ENCODE measurements around the gene STRN3.
"Not testable (repeated sequence)": the region's sequence is repeated elsewhere in the genome, so short reads cannot be mapped to it uniquely, and the experiment has no call there.

The STRN3 gene

DNA sequence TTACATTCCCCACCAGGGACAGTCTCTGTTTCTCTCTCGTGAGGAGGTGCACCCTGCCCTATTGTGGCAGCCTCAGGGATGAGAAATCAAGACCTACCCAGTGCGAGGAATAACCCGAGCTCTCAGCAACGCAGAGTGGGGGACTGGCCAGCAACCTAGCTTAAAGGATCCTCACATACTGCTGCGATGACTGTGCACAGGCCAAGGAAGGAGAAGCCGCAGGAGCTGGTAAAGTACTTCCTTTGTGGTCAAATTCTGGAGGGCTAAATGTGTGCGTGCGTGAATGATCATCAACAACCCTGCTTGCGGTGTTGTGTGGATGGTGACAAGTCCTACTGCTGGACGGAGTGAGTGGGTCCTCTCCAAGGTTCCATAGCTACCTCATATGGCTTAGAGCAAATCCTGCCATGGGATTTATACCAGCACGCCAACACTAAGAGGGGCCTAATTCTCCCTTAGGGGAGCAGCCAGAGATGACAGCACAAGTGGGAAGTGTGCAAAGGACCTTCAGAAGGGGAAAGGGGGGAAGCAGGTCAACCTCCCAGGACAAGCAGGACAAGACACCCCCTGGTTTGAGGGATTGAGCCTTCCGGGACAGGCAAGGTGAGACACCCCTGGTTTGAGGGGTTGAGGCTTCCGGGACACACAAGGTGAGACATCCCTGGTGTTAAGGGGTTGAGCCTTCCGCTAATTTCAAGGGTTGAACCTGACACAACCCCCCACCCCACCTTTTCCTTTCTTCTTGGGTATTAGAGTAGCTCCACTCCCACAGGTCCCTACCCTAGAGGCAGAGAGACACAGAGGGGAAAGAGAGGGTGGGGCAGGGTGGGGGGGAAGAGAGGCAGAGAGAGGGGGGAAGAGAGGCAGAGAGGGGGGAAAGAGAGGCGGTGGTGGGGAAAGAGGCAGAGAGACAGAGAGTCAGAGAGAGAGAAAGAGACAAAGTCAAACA is 59.5 kb downstream of the STRN3 start:
- no peak for FAIRE-seq

GRCh38 chr14:30965861-30966260 is 60.3 kb downstream of the STRN3 start:
- not testable (repeated sequence) for FAIRE-seq

GRCh38 chr14:30962537-30962936 is 63.6 kb downstream of the STRN3 start:
- FAIRE-seq = not testable (repeated sequence)

GRCh38 chr14:30961330-30961729 is 64.8 kb downstream of the STRN3 start:
- FAIRE-seq = no peak

DNA sequence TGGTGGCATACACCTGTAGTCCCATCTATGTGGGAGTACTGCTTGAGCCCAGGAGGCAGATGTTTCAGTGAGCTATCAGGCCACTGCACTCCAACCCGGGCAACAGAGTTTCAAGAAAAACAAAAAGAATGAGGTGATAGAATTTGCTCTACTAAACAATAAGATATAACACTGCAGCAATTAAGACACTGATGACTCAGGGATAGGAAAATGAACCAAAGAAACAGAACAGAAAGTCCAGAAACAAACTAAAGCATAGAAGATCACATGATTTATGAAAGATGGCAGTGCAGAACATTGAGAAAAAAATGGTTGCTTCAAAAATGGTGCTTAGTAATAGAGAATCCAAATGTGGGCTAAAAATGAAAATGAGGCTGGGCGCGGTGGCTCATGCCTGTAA is 66.0 kb downstream of the STRN3 start:
- FAIRE-seq = no peak

DNA sequence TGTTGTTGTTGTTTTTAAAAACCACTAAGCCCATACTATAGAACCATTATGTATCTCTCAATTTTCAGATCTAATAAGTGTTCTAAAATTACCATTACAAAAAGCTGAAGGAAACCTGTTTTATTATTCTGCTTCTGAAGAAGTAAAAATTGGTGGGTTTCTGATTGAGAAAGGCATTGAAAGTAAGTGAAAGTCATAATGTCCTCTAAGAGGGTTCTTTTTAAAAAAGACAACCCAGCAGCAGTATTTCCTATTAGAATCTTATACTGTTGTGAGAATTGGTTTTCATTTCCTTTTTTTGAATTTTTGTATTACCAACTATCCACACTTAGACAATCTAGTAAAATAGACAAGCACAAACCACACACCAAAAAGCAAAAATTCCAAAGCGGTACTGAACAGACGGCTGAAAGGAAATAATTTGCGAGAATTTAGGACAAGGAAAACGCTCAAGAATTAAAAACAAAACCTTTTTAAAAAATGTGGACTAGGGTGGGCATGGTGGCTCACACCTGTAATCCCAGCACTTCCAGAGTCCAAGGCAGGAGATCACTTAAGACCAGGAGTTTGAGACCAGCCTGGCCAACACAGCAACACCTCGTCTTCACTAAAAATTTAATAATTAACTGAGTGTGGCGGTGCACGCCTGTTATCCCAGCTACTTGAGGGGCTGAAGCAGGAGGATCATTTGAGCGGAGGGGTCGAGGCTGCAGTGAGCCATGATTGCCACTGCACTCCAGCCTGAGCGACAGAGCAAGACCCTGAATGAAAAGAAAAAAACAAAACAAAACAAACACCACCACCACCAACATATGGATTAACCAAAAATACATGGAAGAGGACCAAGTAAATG is 67.4 kb downstream of the STRN3 start:
- no peak for FAIRE-seq

- FAIRE-seq = no peak
Observed at GRCh38 chr14:30957813-30958370, 68.3 kb downstream of the STRN3 start.

GRCh38 chr14:30949651-30950050 is 76.5 kb downstream of the STRN3 start:
- FAIRE-seq = no peak

- FAIRE-seq = no peak
Observed at GRCh38 chr14:30943694-30944093, 82.5 kb downstream of the STRN3 start.

DNA sequence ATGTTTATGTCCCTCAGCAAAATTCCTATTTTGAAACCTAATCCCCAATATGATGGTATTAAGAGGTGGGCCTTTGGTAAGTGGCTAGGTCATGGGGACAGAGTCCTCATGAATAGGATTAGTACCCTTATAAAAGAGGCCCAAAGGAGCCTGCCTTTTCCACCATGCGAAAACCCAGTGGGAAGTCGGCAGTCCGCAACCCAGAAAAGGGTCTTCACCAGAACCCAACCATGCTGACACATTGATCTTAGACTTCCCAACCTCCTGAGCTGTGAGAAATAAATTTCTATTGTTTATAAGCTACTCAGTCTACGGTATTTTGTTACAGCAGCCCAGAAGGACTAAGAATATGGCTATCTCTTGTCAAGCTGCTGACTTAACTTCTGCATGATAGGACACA is 85.3 kb downstream of the STRN3 start:
- FAIRE-seq = no peak

- no peak for FAIRE-seq
Observed at GRCh38 chr14:30938617-30939016, 87.6 kb downstream of the STRN3 start.

DNA sequence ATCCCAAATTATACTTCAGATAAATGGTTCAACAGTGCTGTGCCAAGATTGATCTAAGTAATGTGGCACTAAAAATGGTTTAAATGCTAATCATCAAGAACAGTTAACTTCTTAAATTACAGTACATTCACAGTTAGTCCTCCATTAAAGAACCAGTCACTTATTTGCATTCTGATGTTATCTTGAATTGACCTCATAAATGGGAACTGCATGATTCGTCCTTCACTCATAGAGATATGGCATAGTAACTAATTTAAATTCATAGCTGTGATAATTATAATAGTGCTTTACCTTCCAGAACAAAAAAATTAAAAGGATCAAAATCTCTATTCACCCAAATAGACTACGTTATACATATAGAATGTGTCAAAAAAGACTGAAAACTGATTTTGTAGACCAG is 90.7 kb downstream of the STRN3 start:
- no peak for FAIRE-seq

DNA sequence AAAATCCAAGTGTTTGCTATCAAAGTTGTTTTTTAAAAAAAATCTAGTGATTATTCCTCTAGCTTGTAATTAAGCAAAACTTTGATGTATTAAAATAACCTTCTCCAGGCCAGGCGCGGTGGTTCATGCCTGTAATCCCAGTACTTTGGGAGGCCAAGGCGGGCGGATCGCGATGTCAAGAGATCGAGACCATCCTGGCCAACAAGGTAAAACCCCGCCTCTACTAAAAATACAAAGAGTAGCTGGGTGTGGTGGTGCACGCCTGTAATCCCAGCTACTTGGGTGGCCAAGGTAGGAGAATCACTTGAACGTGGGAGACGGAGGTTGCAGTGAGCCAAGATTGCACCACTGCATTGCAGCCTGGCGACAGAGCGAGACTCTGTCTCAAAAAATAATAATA is 92.2 kb downstream of the STRN3 start:
- not testable (repeated sequence) for FAIRE-seq

DNA sequence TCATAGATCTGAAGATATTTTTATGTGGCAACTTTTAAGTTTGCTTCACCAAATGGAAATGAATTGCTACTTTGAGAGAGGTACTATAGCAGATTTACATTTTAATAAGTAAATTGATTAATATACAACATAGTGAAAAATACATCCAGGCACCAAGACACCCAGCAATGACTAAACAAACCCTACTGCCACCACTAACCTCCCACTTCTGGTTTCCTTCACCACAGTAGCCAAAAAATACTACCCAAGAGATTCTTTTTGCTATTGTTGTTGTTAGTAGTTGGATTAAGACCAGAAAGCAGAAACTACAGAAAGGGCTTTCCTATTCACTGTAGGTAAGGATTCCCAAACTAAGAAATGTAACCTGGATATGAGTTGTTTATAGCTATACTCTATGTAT is 97.7 kb downstream of the STRN3 start:
- FAIRE-seq = no peak

DNA sequence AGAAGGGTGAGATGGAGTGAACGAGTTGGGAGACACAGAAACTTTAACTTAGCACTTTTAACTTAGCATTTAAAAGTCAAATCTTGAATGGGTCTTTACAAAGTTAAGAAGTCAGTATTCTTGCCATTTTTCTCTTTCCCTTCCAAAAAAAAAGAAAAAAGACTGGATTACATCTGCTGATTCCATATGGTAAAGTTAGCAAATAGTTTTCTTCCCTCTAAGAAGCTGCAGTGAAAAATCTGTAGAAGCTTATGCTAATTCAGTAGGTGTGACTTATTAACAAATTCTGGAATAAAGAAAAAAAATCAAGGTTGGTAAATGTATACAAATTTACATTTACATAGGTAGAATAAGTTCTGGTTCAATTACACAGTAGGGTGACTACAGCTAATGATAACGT is 100.9 kb downstream of the STRN3 start:
- no peak for FAIRE-seq

DNA sequence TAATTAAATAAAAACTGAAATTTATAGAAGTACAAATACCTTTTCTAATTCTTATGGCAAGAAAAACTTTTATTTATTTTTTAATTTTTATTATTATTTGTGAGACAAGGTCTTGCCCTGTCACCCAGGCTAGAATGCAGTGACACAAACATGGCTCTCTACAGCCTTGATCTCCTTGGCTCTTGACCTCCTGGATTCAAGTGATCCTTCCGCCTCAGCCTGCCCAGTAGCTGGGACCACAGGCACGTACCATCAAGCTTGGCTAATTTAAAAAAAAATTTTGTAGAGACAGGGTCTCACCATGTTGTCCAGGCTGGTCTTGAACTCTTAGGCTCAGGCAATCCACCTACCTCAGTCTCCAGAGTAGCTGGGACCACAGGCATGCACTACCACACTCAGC is 104.4 kb downstream of the STRN3 start:
- no peak for FAIRE-seq

GRCh38 chr14:30921305-30921704 is 104.9 kb downstream of the STRN3 start:
- no peak for FAIRE-seq

- peak; percentile 66 for FAIRE-seq
Observed at GRCh38 chr14:30915596-30915995, 110.6 kb downstream of the STRN3 start.

- peak; percentile 23 for FAIRE-seq
Observed at GRCh38 chr14:30914812-30915211, 111.4 kb downstream of the STRN3 start.

DNA sequence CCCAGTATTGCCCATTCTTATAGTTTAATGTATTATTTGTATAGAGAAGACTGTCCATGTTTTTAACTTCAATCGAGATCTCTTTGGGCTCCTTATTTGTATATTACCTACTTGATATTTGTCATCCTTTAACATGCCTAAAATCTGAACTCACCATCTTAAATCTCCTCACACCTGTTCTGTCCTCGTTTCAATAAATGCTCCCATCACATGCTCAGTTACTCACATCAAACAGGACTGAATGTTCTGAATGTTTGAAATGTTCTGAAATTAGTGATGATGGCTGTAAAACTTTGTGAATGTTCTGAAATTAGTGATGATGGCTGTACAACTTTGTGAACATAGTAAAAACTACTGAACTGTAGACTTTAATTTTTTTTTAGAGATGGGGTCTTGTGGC is 117.4 kb downstream of the STRN3 start:
- FAIRE-seq = no peak

GRCh38 chr14:30907659-30908057 is 118.5 kb downstream of the STRN3 start:
- no peak for FAIRE-seq

GRCh38 chr14:30906752-30907658 is 119.2 kb downstream of the STRN3 start:
- FAIRE-seq = peak; percentile 94
